T-helper 17 cell (primary cell): ENCODE data around the gene PHLPP1. TPM values are rescaled to one million over a fixed set of nuclear protein-coding genes. Genes with fewer than 3 reads are reported as not detected.
A peak's percentile ranks its signal among the peaks of the same experiment; 100 is the strongest.

Source experiments
- ATAC-seq: fragments of 150-1000 bp; cut with Tn5 transposase; 2 replicates; pipeline ENCODE4 v1.10.0; 2021; ENCODE audit warnings: mild to moderate bottlenecking, moderate library complexity
- DNase-seq, 3 donors: peaks; one replicate each; pipeline versions ENCODE4 v3.0.0 to v3.0.0-alpha.2; 2020 to 2021
- H3K9me3 ChIP-seq: one replicate; pipeline ENCODE4 v1.7.0; 2013; ENCODE audit warnings: low read length, mild to moderate bottlenecking; ENCODE audit not compliant: control insufficient read depth, poor library complexity, severe bottlenecking
- H3K27ac Mint-ChIP-seq: one replicate; pipeline ENCODE4 v1.8.0; 2022; ENCODE audit warnings: mild to moderate bottlenecking, moderate library complexity, mixed read lengths
- H3K27me3 Mint-ChIP-seq: one replicate; pipeline ENCODE4 v1.8.0; 2022; ENCODE audit warnings: mixed read lengths
- H3K36me3 Mint-ChIP-seq: one replicate; pipeline ENCODE4 v1.8.0; 2022; ENCODE audit warnings: low read depth, mixed read lengths
- H3K4me1 Mint-ChIP-seq: one replicate; pipeline ENCODE4 v1.8.0; 2022; ENCODE audit warnings: mild to moderate bottlenecking, mixed read lengths
- H3K4me3 Mint-ChIP-seq: one replicate; pipeline ENCODE4 v1.8.0; 2022; ENCODE audit warnings: mild to moderate bottlenecking, moderate library complexity, mixed read lengths
- total RNA-seq, 4 donors: library from RNA in 2 of 4; stranded (reverse) in 2 of 4; gene quantifications; one replicate each; pipeline ENCODE4 v1.2.3 and lab custom pipeline; 2022 to 2026

Gene PHLPP1
- total RNA-seq, 2 donors from 2014 or later: 9.0 to 10.8 TPM

GRCh38 chr18:62827397-62827796 lies 112.1 kb downstream of the PHLPP1 start:
- ATAC-seq (no peak), DNase-seq (no peak)
- H3K36me3 Mint-ChIP-seq: peaks cover 2% of the 10 kb centered on the region
- H3K27me3 Mint-ChIP-seq: no peaks in the 10 kb centered on the region
- H3K4me1 Mint-ChIP-seq: peaks cover 10% of the 10 kb centered on the region
- no peak overlapping the region for H3K4me3 Mint-ChIP-seq
- H3K27ac Mint-ChIP-seq: peak overlapping the region; percentile 24
- no peaks in the 10 kb centered on the region for H3K9me3 ChIP-seq

- H3K4me3 Mint-ChIP-seq: no peak overlapping the region
- H3K27ac Mint-ChIP-seq: no peak overlapping the region
- H3K36me3 Mint-ChIP-seq: peaks cover 2% of the 10 kb centered on the region
- no peaks in the 10 kb centered on the region for H3K27me3 Mint-ChIP-seq
- ATAC-seq: no peak
- peaks cover 8% of the 10 kb centered on the region for H3K4me1 Mint-ChIP-seq
- no peaks in the 10 kb centered on the region for H3K9me3 ChIP-seq
- no peak for DNase-seq
These were observed 112.8 kb downstream of the PHLPP1 start for GRCh38 chr18:62828091-62828640.

- DNase-seq: no peak
- H3K36me3 Mint-ChIP-seq: peaks cover 2% of the 10 kb centered on the region
- ATAC-seq: no peak
These were observed 113.5 kb downstream of the PHLPP1 start for GRCh38 chr18:62828852-62829251.

GRCh38 chr18:62829936-62830335 lies 114.6 kb downstream of the PHLPP1 start:
- no peak overlapping the region for H3K4me3 Mint-ChIP-seq
- H3K36me3 Mint-ChIP-seq: peaks cover 2% of the 10 kb centered on the region
- ATAC-seq: no peak

More at GRCh38 chr18:62828852-62829251, 113.5 kb downstream of the PHLPP1 start:
- no peaks in the 10 kb centered on the region for H3K27me3 Mint-ChIP-seq
- H3K27ac Mint-ChIP-seq: no peak overlapping the region
- H3K9me3 ChIP-seq: no peaks in the 10 kb centered on the region
- H3K4me3 Mint-ChIP-seq: no peak overlapping the region
- peaks cover 8% of the 10 kb centered on the region for H3K4me1 Mint-ChIP-seq

GRCh38 chr18:62832282-62832681 lies 116.9 kb downstream of the PHLPP1 start:
- ATAC-seq: no peak

More at GRCh38 chr18:62829936-62830335, 114.6 kb downstream of the PHLPP1 start:
- Mint-ChIP-seq H3K27me3 (no peaks in the 10 kb centered on the region), H3K4me1 (peaks cover 11% of the 10 kb centered on the region), H3K27ac (no peak overlapping the region)
- DNase-seq: no peak
- H3K9me3 ChIP-seq: no peaks in the 10 kb centered on the region

GRCh38 chr18:62833494-62833893 lies 118.2 kb downstream of the PHLPP1 start:
- Mint-ChIP-seq H3K4me1 (peaks cover 8% of the 10 kb centered on the region), H3K27ac (no peak overlapping the region), H3K36me3 (peaks cover 2% of the 10 kb centered on the region), H3K27me3 (no peaks in the 10 kb centered on the region), H3K4me3 (no peak overlapping the region)
- DNase-seq (no peak), ATAC-seq (no peak)
- no peaks in the 10 kb centered on the region for H3K9me3 ChIP-seq

More at GRCh38 chr18:62832282-62832681, 116.9 kb downstream of the PHLPP1 start:
- Mint-ChIP-seq H3K4me1 (peaks cover 8% of the 10 kb centered on the region), H3K27ac (no peak overlapping the region), H3K4me3 (no peak overlapping the region), H3K27me3 (no peaks in the 10 kb centered on the region), H3K36me3 (peaks cover 2% of the 10 kb centered on the region)
- no peak for DNase-seq
- no peaks in the 10 kb centered on the region for H3K9me3 ChIP-seq

- Mint-ChIP-seq H3K27ac (no peak overlapping the region), H3K4me1 (peaks cover 8% of the 10 kb centered on the region), H3K27me3 (no peaks in the 10 kb centered on the region), H3K36me3 (peaks cover 2% of the 10 kb centered on the region), H3K4me3 (no peak overlapping the region)
- DNase-seq (no peak), ATAC-seq (no peak)
- H3K9me3 ChIP-seq: no peaks in the 10 kb centered on the region
These were observed 119.4 kb downstream of the PHLPP1 start for GRCh38 chr18:62834715-62835114.

- no peak overlapping the region for H3K27ac Mint-ChIP-seq
- H3K4me3 Mint-ChIP-seq: no peak overlapping the region
- ATAC-seq (no peak), DNase-seq (no peak)
- no peaks in the 10 kb centered on the region for H3K9me3 ChIP-seq
- peaks cover 1% of the 10 kb centered on the region for H3K36me3 Mint-ChIP-seq
- no peaks in the 10 kb centered on the region for H3K27me3 Mint-ChIP-seq
- peaks cover 7% of the 10 kb centered on the region for H3K4me1 Mint-ChIP-seq
These were observed 121.7 kb downstream of the PHLPP1 start for GRCh38 chr18:62837011-62837410.

GRCh38 chr18:62838475-62839098 lies 123.2 kb downstream of the PHLPP1 start:
- DNase-seq: no peak
- no peaks in the 10 kb centered on the region for H3K36me3 Mint-ChIP-seq

GRCh38 chr18:62839874-62840713 lies 124.8 kb downstream of the PHLPP1 start:
- H3K9me3 ChIP-seq: no peaks in the 10 kb centered on the region
- no peaks in the 10 kb centered on the region for H3K27me3 Mint-ChIP-seq
- DNase-seq (no peak), ATAC-seq (no peak)
- H3K4me3 Mint-ChIP-seq: no peak overlapping the region
- H3K36me3 Mint-ChIP-seq: no peaks in the 10 kb centered on the region
- no peak overlapping the region for H3K27ac Mint-ChIP-seq
- H3K4me1 Mint-ChIP-seq: peaks cover 9% of the 10 kb centered on the region

More at GRCh38 chr18:62838475-62839098, 123.2 kb downstream of the PHLPP1 start:
- Mint-ChIP-seq H3K4me1 (peaks cover 4% of the 10 kb centered on the region), H3K4me3 (no peak overlapping the region), H3K27me3 (no peaks in the 10 kb centered on the region), H3K27ac (no peak overlapping the region)
- no peaks in the 10 kb centered on the region for H3K9me3 ChIP-seq
- no peak for ATAC-seq

GRCh38 chr18:62841405-62841804 lies 126.1 kb downstream of the PHLPP1 start:
- no peaks in the 10 kb centered on the region for H3K9me3 ChIP-seq
- Mint-ChIP-seq H3K4me1 (peaks cover 17% of the 10 kb centered on the region), H3K36me3 (no peaks in the 10 kb centered on the region), H3K27ac (no peak overlapping the region), H3K27me3 (no peaks in the 10 kb centered on the region), H3K4me3 (no peak overlapping the region)
- no peak for DNase-seq
- ATAC-seq: no peak

- no peaks in the 10 kb centered on the region for H3K9me3 ChIP-seq
- Mint-ChIP-seq H3K27me3 (no peaks in the 10 kb centered on the region), H3K4me1 (peaks cover 17% of the 10 kb centered on the region), H3K4me3 (no peak overlapping the region), H3K27ac (no peak overlapping the region), H3K36me3 (no peaks in the 10 kb centered on the region)
- DNase-seq (no peak), ATAC-seq (no peak)
These were observed 127.6 kb downstream of the PHLPP1 start for GRCh38 chr18:62842898-62843297.

GRCh38 chr18:62844850-62845643 lies 129.7 kb downstream of the PHLPP1 start:
- ATAC-seq (no peak), DNase-seq (no peak)
- Mint-ChIP-seq H3K27me3 (no peaks in the 10 kb centered on the region), H3K27ac (peak overlapping the region; percentile 74), H3K4me1 (peaks cover 15% of the 10 kb centered on the region), H3K36me3 (no peaks in the 10 kb centered on the region), H3K4me3 (peak overlapping the region; percentile 28)
- no peaks in the 10 kb centered on the region for H3K9me3 ChIP-seq
